Stimulated activated CD8-positive, alpha-beta memory T cell treated with anti-CD3 and anti-CD28 coated beads, Interleukin-4, amount 100 ng/mL, for 1 hour (primary cell): ENCODE data around the gene CDR2L.
A peak's percentile ranks its signal among the peaks of the same experiment; 100 is the strongest.
"Not testable (repeated sequence)": the region's sequence is repeated elsewhere in the genome, so short reads cannot be mapped to it uniquely, and the experiment has no call there.

Experiments
- DNase-seq, 2 donors: peaks; one replicate each; pipeline ENCODE4 v3.0.0-alpha.2; 2020; ENCODE audit warnings: low read depth in 2 of 2, low spot score in 1 of 2

CDR2L gene

GRCh38 chr17:74959826-74960515, 27.5 kb upstream of the CDR2L start:
- no peak for DNase-seq

- no peak for DNase-seq
Measured at GRCh38 chr17:74960570-74961342, 26.7 kb upstream of the CDR2L start.

- DNase-seq = peak; percentile 71 to 76
Measured at GRCh38 chr17:74961657-74962350, 25.6 kb upstream of the CDR2L start.

GRCh38 chr17:74962622-74963394, 24.6 kb upstream of the CDR2L start:
- no peak for DNase-seq

- no peak for DNase-seq
Measured at GRCh38 chr17:74963656-74964055, 23.8 kb upstream of the CDR2L start.

GRCh38 chr17:74964246-74964761, 23.1 kb upstream of the CDR2L start:
- no peak for DNase-seq

- no peak for DNase-seq
Measured at GRCh38 chr17:74964988-74965622, 22.3 kb upstream of the CDR2L start.

- DNase-seq = no peak
Measured at GRCh38 chr17:74968361-74968780, 19.1 kb upstream of the CDR2L start.

- not testable (repeated sequence) for DNase-seq
Measured at GRCh38 chr17:74969501-74969900, 17.9 kb upstream of the CDR2L start.

- DNase-seq = no peak
Measured at GRCh38 chr17:74970395-74970794, 17.0 kb upstream of the CDR2L start.

GRCh38 chr17:74971069-74971841, 16.2 kb upstream of the CDR2L start:
- DNase-seq = no peak

- DNase-seq = no peak
Measured at GRCh38 chr17:74971842-74972106, 15.7 kb upstream of the CDR2L start.

GRCh38 chr17:74972107-74972972, 15.1 kb upstream of the CDR2L start, which contains the start of gene HID1:
TSS of gene HID1 (minus strand) at chr17:74972759. CDS start at chr17:74972656, 103 bp downstream.
- peak; percentile 49 to 67 for DNase-seq

- no peak for DNase-seq
Measured at GRCh38 chr17:74972973-74973328, 14.5 kb upstream of the CDR2L start.

- DNase-seq = no peak
Measured at GRCh38 chr17:74975943-74976342, 11.5 kb upstream of the CDR2L start.

GRCh38 chr17:74977802-74978201, 9.6 kb upstream of the CDR2L start:
- no peak for DNase-seq

- no peak for DNase-seq
Measured at GRCh38 chr17:74978240-74978639, 9.2 kb upstream of the CDR2L start.

- DNase-seq = no peak
Measured at GRCh38 chr17:74979408-74980146, 7.9 kb upstream of the CDR2L start.
